ENCODE results near the gene OTOG. TPM values are rescaled to one million over a fixed set of nuclear protein-coding genes. Genes with fewer than 3 reads are reported as not detected.

OTOG gene
- total and polyA plus RNA-seq, 2 donors (not counting 1 experiment from before 2014, with no cell fraction given): not detected

DNA sequence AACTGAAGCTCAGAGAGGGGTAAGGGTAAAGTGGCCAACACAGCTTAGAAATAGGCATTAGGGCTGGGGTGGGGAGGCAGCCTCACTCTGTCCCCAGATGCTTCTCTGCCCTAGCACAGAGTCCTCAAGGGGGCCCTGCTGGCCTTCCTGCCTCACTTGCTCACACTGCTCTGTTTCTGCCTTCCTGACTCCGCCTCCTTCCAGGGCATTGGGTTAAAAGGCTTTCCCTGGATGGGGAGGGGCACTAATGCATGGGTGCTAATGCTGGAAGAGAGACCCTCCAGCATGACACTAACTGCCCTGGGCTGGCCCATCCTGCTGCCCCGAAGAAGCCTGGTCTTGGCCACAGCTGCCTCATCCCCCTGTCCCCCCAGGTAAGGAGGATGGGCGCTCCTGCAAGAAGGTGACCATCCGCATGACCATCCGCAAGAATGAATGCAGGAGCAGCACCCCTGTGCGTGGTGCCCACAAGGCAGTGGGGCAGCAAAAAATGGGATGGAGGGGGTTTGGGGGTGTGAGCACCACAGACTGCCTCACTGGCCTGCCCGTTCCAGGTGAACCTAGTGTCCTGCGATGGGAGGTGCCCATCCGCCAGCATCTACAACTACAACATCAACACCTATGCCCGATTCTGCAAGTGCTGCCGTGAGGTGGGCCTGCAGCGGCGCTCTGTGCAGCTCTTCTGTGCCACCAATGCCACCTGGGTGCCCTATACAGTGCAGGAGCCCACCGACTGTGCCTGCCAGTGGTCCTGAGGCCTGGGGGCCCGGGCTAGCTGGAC lies 98.3 kb downstream of the OTOG start:
- WGBS (ENCODE audit: insufficient coverage): 96% methylated on average over 10 of the region's 15 CpGs
- Histone ChIP-seq H3K9ac (ENCODE audit: low read length) (no peak overlapping the region), H3K79me2 (ENCODE audit: control insufficient read depth, insufficient read depth, low read length) (no peaks in the 10 kb centered on the region), H3K27ac (ENCODE audit: low read length in 2 of 2) (no peak overlapping the region), H3K9me3 (ENCODE audit: control extremely low read depth in 1 of 3, control insufficient read depth in 2 of 3, insufficient read depth in 1 of 3, low read length in 2 of 3) (peaks cover 0 to 17% (median 3%) of the 10 kb centered on the region in 3 donors), H4K20me1 (ENCODE audit: control insufficient read depth, insufficient read depth, low read length, poor library complexity, severe bottlenecking) (no peaks in the 10 kb centered on the region), H3K4me2 (replicated peaks; ENCODE audit: low read depth, low read length, poor library complexity, severe bottlenecking) (no peak overlapping the region), H3K4me1 (ENCODE audit: control insufficient read depth in 2 of 2, insufficient read depth in 2 of 2, low read length in 2 of 2) (no peaks in the 10 kb centered on the region), H2AFZ (ENCODE audit: insufficient read depth, low read depth, low read length, poor library complexity, severe bottlenecking) (no peak overlapping the region), H3K4me3 (ENCODE audit: control extremely low read depth in 1 of 5, extremely low read depth in 1 of 5, insufficient read depth in 1 of 5, low read depth in 2 of 5, low read length in 4 of 5) (no peak overlapping the region), H3K36me3 (replicated peaks in 1 of 2; ENCODE audit: control extremely low read depth in 1 of 2, control insufficient read depth in 1 of 2, extremely low read depth in 1 of 2, insufficient read depth in 2 of 2, low read length in 1 of 2) (no peaks in the 10 kb centered on the region), H3K27me3 (replicated peaks in 1 of 4; ENCODE audit: control extremely low read depth in 1 of 4, control insufficient read depth in 3 of 4, insufficient read depth in 4 of 4, low read length in 3 of 4) (peaks cover 0 to 15% (median 4%) of the 10 kb centered on the region in 4 experiments)
- peaks cover 7% of the 10 kb centered on the region for H3K9me3 Mint-ChIP-seq (ENCODE audit: insufficient read depth)
- ATAC-seq (ENCODE audit: low read depth) (no peak), DNase-seq (no peak)
- CTCF ChIA-PET: no interaction called here
- POLR2A ChIA-PET: no interaction called here
- TF ChIP-seq EZH2 (IDR thresholded peaks at IDR 0.05; ENCODE audit: borderline replicate concordance, insufficient read depth, low read depth, low read length, poor library complexity, severe bottlenecking): no peak
- TF ChIP-seq, protein P1, sequence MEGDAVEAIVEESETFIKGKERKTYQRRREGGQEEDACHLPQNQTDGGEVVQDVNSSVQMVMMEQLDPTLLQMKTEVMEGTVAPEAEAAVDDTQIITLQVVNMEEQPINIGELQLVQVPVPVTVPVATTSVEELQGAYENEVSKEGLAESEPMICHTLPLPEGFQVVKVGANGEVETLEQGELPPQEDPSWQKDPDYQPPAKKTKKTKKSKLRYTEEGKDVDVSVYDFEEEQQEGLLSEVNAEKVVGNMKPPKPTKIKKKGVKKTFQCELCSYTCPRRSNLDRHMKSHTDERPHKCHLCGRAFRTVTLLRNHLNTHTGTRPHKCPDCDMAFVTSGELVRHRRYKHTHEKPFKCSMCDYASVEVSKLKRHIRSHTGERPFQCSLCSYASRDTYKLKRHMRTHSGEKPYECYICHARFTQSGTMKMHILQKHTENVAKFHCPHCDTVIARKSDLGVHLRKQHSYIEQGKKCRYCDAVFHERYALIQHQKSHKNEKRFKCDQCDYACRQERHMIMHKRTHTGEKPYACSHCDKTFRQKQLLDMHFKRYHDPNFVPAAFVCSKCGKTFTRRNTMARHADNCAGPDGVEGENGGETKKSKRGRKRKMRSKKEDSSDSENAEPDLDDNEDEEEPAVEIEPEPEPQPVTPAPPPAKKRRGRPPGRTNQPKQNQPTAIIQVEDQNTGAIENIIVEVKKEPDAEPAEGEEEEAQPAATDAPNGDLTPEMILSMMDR (IDR thresholded peaks at IDR 0.05): no peak
- intact Hi-C loops (cut with micrococcal nuclease): no loop called here
- H3K4me3 Mint-ChIP-seq: no peak overlapping the region
- H3K4me1 Mint-ChIP-seq: no peaks in the 10 kb centered on the region
- no peak overlapping the region for H3K27ac Mint-ChIP-seq
- peaks cover 17% of the 10 kb centered on the region for H3K27me3 Mint-ChIP-seq

DNA sequence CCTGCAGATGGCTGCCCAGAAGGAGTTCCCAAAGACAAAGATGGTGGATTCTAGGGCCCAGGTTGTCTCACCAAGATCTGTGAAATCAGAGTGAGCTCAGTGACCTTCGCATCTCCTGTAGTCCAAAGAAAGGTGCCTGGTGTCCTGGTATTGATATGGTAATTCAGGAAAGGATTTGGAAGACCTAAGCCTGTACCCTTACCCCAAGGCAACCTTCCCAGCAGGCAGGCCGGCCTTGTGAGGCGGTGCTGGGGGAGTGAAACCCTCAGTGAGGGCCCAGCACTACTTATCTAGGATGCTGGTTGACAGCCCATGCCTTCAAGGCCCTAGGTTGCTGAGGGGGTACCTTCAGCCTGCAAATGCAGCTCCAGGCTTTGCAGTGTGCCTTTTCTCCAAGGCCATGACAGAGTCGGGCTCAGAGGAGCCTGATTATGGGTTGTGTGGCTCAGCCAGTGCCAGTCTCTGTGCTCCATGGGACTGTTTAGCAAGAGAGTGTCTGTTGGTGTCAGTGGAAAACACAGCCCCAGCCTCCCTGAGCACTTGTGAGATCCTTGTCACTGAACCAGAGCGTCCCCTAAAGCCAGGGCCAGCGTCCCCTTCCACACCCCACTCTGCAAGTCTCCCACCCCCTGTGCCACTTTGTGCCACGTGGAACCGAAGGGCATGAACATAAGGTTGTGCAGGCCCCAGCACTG lies 99.5 kb downstream of the OTOG start:
- Mint-ChIP-seq H3K9me3 (ENCODE audit: insufficient read depth) (peaks cover 7% of the 10 kb centered on the region), H3K27me3 (peaks cover 24% of the 10 kb centered on the region), H3K4me3 (no peak overlapping the region), H3K4me1 (no peaks in the 10 kb centered on the region), H3K27ac (no peak overlapping the region)
- intact Hi-C loops (cut with micrococcal nuclease): no loop called here
- POLR2A ChIA-PET: no interaction called here
- CTCF ChIA-PET: no interaction called here
- no peak overlapping the region for H3K27ac ChIP-seq (ENCODE audit: low read length in 2 of 2)
- no peak overlapping the region for H3K9ac ChIP-seq (ENCODE audit: low read length)
- H3K79me2 ChIP-seq (ENCODE audit: control insufficient read depth, insufficient read depth, low read length): no peaks in the 10 kb centered on the region
- H3K36me3 ChIP-seq (replicated peaks in 1 of 2; ENCODE audit: control extremely low read depth in 1 of 2, control insufficient read depth in 1 of 2, extremely low read depth in 1 of 2, insufficient read depth in 2 of 2, low read length in 1 of 2): no peaks in the 10 kb centered on the region
- no peak overlapping the region for H3K4me2 ChIP-seq (replicated peaks; ENCODE audit: low read depth, low read length, poor library complexity, severe bottlenecking)
- peaks cover 0 to 18% (median 6%) of the 10 kb centered on the region in 4 experiments for H3K27me3 ChIP-seq (replicated peaks in 1 of 4; ENCODE audit: control extremely low read depth in 1 of 4, control insufficient read depth in 3 of 4, insufficient read depth in 4 of 4, low read length in 3 of 4)
- H3K4me1 ChIP-seq (ENCODE audit: control insufficient read depth in 2 of 2, insufficient read depth in 2 of 2, low read length in 2 of 2): no peaks in the 10 kb centered on the region
- no peak overlapping the region for H3K4me3 ChIP-seq (ENCODE audit: control extremely low read depth in 1 of 5, extremely low read depth in 1 of 5, insufficient read depth in 1 of 5, low read depth in 2 of 5, low read length in 4 of 5)
- no peak overlapping the region for H2AFZ ChIP-seq (ENCODE audit: insufficient read depth, low read depth, low read length, poor library complexity, severe bottlenecking)
- DNase-seq (no peak), ATAC-seq (ENCODE audit: low read depth) (no peak)
- H4K20me1 ChIP-seq (ENCODE audit: control insufficient read depth, insufficient read depth, low read length, poor library complexity, severe bottlenecking): no peaks in the 10 kb centered on the region
- WGBS (ENCODE audit: insufficient coverage): 74% methylated on average over 7 of the region's 8 CpGs
- H3K9me3 ChIP-seq (ENCODE audit: control extremely low read depth in 1 of 3, control insufficient read depth in 2 of 3, insufficient read depth in 1 of 3, low read length in 2 of 3): peaks cover 0 to 17% (median 3%) of the 10 kb centered on the region in 3 donors
- TF ChIP-seq, protein P1 (IDR thresholded peaks at IDR 0.05): no peak
- TF ChIP-seq EZH2 (IDR thresholded peaks at IDR 0.05; ENCODE audit: borderline replicate concordance, insufficient read depth, low read depth, low read length, poor library complexity, severe bottlenecking): no peak
